Amygdala (tissue), 56 donors: ENCODE results near the gene HRH1.
"Not testable (repeated sequence)": the region's sequence is repeated elsewhere in the genome, so short reads cannot be mapped to it uniquely, and the experiment has no call there.

Experiments
- DNase-seq, 56 donors: peaks; one replicate each; lab custom pipeline; 2025; lab: John Stamatoyannopoulos, UW

Gene HRH1

DNA sequence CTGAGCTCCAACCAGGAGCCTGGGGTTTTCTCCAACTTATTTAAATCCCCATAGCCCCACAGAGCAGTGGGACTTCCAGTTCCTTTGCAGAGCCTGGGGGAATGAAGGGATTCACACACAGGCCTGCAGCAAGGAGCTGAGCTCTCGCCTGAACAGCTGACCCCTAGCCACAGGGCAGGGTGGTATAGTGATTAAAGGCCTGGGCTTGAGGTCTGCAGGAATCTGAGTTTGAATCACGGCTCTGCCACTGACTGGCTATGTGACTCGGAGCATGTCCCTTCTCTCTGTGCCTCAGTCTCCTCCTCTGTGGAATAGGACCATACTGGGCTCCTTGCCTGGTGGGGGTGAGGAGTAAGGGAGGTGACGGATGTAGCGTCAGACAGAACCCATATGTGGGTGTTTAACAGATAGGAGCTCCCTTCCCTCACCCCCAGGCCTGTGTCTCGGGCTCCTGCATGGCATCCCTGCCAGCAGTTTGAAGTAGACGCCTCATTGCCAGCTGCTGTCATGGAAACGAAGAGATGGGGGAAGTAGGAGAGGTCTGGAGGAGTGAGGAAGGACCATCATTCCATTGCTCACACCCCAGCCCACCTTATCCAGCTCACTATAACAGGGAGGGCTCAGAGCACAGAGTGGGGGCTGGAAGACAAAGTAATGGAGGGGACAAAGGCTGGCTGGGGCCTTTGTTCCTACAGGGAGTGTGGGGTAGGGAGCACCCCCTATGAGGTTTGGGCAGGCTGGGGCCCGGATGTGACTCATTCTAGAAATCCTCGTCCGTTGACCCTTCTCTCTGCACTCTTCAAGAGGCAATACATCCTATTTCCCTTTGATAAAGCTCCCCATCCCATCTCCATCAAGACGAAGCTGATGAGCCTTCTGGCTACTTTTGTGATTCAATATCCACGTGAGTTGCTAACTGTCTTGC lies 14.8 kb downstream of the HRH1 start:
- peak in 3 of 56 donors; percentile 14 to 48 (median 18) for DNase-seq

- DNase-seq, result no peak
Measured at GRCh38 chr3:11170052-11170770, 15.9 kb downstream of the HRH1 start.

DNA sequence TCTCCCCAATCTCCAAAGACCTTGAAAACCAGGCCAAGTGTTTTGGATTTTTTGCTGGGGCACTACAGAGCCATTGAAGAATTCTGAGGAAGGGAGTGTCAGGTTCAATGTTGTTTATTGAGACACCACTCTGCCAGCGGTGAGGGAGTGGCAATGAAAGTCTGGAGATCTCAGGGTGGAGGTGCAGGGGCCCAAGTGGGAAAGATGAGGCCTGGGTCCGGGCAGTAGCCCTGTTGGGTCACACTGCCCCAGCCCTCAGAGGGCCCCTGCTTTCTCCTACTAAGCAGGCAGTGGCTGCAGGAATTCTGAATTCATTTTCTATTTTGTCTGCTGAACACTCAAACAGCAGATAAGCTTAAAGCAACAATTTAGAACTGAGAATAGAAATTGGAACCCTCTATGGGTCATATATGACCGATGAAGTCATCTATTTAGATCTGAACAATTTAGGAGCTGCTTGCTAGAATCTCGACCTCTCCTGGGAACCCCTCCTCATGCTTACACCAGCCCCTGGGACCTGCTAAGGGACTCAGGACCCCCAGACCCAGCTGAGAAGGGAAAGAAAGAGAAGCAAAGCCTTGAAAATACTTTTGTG lies 17.9 kb downstream of the HRH1 start:
- DNase-seq, result no peak

DNA sequence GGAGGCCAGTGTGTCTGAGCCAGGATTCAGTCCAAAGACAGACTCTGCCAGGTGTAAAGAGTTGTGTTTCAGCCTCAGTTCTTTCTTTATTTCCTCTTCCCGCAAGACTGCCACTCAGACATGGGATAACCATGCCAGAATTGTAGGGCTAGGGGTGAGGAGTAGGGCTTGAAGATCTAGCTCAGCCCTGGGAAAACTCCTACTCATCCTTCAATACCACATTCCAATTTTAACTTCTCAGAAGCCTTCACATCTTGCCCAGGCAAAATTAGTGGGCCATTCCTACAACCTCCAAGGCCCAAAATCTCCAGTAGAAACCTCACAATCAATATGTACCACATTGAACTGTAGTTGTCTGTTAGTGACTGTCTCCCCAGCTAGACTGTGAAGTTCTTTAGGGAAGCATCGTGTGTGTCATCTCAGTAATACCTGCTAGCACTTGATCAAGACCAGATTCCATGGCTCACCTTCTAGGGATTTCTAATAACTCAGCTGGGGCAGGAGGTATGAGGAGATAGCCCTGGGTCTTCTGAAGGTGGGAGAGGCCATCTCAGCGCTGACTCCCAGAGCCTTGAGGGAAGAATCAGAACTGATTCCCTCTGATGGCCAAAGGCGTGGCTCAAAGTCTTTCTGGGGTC lies 19.7 kb downstream of the HRH1 start:
- DNase-seq, result no peak

GRCh38 chr3:11178421-11178820 lies 24.1 kb downstream of the HRH1 start:
- DNase-seq, result no peak

GRCh38 chr3:11184328-11184969 lies 30.2 kb downstream of the HRH1 start:
- DNase-seq, result not testable (repeated sequence)

DNA sequence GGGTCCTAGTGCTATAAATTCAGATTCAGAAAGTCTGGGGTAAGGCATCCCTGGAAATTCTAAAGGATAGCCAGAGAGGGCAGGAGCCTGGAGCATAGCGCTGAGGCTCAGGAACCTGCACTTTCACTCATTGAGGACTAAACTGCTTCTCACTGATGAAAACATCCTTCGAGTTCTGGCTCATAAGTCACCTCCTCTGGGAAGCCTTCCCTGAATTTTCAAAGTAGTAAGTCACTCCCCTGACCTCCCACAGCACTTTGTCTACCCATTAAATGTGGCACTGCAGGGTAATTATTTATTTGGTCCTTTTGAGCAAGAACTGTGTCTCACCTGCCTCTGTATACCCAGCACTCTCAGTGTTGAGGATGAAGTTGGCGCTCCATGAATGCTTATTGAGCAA lies 30.9 kb downstream of the HRH1 start:
- no peak for DNase-seq

- DNase-seq, result no peak
Measured at GRCh38 chr3:11185564-11186317, 31.4 kb downstream of the HRH1 start.

DNA sequence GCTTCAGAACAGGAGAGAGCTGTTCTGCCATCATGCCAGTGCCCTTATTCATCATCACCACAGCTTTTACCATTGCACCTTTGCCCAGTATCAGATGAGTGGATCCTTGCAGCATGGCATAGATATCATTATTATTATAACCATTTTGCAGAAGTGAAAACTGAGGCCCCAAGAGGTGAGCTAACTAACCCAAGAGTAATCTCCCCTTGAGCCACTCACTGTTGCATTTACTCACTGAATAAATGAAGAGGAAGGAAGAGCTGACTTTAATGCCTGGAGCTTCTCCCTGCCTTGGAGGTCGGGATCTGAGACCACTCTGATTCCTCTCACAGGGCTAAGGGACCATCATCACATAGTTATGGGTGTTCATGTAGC lies 32.0 kb downstream of the HRH1 start:
- DNase-seq, result no peak

- DNase-seq, result no peak
Measured at GRCh38 chr3:11186771-11187191, 32.5 kb downstream of the HRH1 start.

- no peak for DNase-seq
Measured at GRCh38 chr3:11187681-11188080, 33.4 kb downstream of the HRH1 start.

DNA sequence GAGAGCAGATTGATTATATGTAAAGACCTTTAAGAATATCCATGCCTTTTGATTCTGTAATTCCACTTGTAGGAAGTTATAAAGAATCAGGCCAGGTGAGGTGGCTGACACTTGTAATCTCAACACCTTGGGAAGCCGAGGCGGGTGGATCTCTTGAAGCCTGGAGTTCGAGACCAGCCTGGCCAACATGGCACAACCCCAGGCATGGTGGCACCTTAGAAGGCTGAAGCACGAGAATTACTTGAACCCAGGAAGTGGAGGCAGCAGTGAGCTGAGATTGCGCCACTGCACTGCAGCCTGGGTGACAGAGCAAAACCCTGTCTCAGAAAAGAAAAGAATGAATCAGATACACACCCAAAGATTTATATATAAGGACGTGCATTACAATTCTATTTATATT lies 33.9 kb downstream of the HRH1 start:
- no peak for DNase-seq

DNA sequence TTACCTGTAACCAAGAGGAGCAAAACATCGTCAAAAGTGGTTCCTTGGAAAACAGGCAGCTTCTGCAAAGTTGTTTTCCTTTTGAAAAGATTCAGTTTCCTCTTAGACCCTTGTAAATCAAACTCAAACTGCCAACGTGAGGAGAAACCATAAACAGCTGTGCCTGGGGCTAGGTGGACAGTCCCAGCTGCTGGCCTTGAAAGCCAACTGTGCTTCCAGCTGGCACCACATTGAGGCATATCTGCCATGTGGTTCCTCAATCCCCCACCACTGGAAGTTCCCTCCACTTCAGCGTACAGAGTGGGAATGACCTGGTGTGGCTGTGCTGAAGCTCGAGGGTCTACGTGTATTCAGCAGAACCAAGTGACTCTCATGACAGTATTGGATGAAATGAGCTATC lies 40.9 kb downstream of the HRH1 start:
- no peak for DNase-seq

GRCh38 chr3:11195721-11196332 lies 41.5 kb downstream of the HRH1 start:
- no peak for DNase-seq

DNA sequence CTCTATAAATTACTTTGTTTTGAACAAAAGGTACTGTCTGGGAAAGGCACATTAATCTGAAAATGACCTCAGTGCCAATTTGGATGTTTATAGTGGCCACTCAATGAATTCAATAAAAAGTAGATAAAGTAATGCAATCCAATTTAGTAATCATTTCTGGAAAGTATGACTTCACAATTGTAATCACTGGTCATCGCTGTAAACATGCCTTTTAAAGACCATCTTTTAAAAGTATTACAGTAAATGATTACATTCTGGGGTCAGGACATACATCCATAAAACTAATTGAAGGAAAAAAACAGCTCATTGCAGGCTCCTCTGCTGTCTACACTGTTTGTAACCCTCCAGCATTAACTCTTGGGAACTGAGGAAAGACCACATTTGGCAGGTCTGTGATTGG lies 43.2 kb downstream of the HRH1 start:
- DNase-seq, result no peak

- no peak for DNase-seq
Measured at GRCh38 chr3:11198070-11198469, 43.8 kb downstream of the HRH1 start.

DNA sequence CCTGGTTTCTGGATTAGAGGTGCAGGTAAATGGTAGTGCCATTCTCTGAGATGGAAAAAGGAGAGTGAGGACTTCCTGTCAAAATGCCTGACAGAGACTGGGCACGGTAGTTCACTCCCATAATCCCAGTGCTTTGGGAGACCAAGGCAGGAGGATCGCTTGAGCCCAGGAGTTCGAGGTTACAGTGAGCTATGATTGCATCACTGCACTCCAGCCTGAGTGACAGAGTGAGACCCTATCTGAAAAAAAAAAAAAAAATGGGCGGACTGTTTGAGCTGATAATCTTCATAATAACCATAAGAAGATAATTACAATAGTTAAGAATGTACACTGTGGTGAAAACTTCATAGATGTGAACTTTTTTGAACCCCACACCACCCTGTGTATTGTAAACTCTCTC lies 44.2 kb downstream of the HRH1 start:
- DNase-seq, result no peak

GRCh38 chr3:11199902-11200845 lies 45.9 kb downstream of the HRH1 start:
- DNase-seq, result no peak
